ENCODE measurements around the gene RGS7. TPM values are rescaled to one million over a fixed set of nuclear protein-coding genes. Genes with fewer than 3 reads are reported as not detected.
"Not testable (repeated sequence)": the region's sequence is repeated elsewhere in the genome, so short reads cannot be mapped to it uniquely, and the experiment has no call there.

RGS7 gene
- total RNA-seq, 1 donor = not detected

GRCh38 chr1:241145881-241146280, 211.1 kb downstream of the RGS7 start:
- no peak for DNase-seq (ENCODE audit: low read depth in 2 of 3, low spot score in 2 of 3)

GRCh38 chr1:241143765-241144442, 213.1 kb downstream of the RGS7 start:
- DNase-seq (ENCODE audit: low read depth in 2 of 3, low spot score in 2 of 3) = no peak

GRCh38 chr1:241142493-241142892, 214.5 kb downstream of the RGS7 start:
- DNase-seq (ENCODE audit: low read depth in 2 of 3, low spot score in 2 of 3) = no peak

- DNase-seq (ENCODE audit: low read depth in 2 of 3, low spot score in 2 of 3) = not testable (repeated sequence)
These were observed 215.4 kb downstream of the RGS7 start for GRCh38 chr1:241141646-241142045.

GRCh38 chr1:241140670-241141069, 216.3 kb downstream of the RGS7 start:
- no peak for DNase-seq (ENCODE audit: low read depth in 2 of 3, low spot score in 2 of 3)

- DNase-seq (ENCODE audit: low read depth in 2 of 3, low spot score in 2 of 3) = no peak
These were observed 218.0 kb downstream of the RGS7 start for GRCh38 chr1:241139047-241139446.

- DNase-seq (ENCODE audit: low read depth in 2 of 3, low spot score in 2 of 3) = no peak
These were observed 218.8 kb downstream of the RGS7 start for GRCh38 chr1:241138248-241138647.

GRCh38 chr1:241136389-241136788, 220.6 kb downstream of the RGS7 start:
- no peak for DNase-seq (ENCODE audit: low read depth in 2 of 3, low spot score in 2 of 3)

- no peak for DNase-seq (ENCODE audit: low read depth in 2 of 3, low spot score in 2 of 3)
These were observed 225.3 kb downstream of the RGS7 start for GRCh38 chr1:241131636-241132194.

GRCh38 chr1:241130881-241131280, 226.1 kb downstream of the RGS7 start:
- DNase-seq (ENCODE audit: low read depth in 2 of 3, low spot score in 2 of 3) = no peak

- no peak for DNase-seq (ENCODE audit: low read depth in 2 of 3, low spot score in 2 of 3)
These were observed 227.6 kb downstream of the RGS7 start for GRCh38 chr1:241129207-241129960.

GRCh38 chr1:241125286-241125685, 231.7 kb downstream of the RGS7 start:
- DNase-seq (ENCODE audit: low read depth in 2 of 3, low spot score in 2 of 3) = no peak

GRCh38 chr1:241118049-241118448, 239.0 kb downstream of the RGS7 start:
- DNase-seq (ENCODE audit: low read depth in 2 of 3, low spot score in 2 of 3) = no peak

- DNase-seq (ENCODE audit: low read depth in 2 of 3, low spot score in 2 of 3) = no peak
These were observed 241.2 kb downstream of the RGS7 start for GRCh38 chr1:241115784-241116183.

- DNase-seq (ENCODE audit: low read depth in 2 of 3, low spot score in 2 of 3) = no peak
These were observed 242.2 kb downstream of the RGS7 start for GRCh38 chr1:241114699-241115233.

- no peak for DNase-seq (ENCODE audit: low read depth in 2 of 3, low spot score in 2 of 3)
These were observed 243.4 kb downstream of the RGS7 start for GRCh38 chr1:241113557-241113956.

- no peak for DNase-seq (ENCODE audit: low read depth in 2 of 3, low spot score in 2 of 3)
These were observed 248.0 kb downstream of the RGS7 start for GRCh38 chr1:241109039-241109438.

GRCh38 chr1:241105147-241105546, 251.9 kb downstream of the RGS7 start:
- no peak for DNase-seq (ENCODE audit: low read depth in 2 of 3, low spot score in 2 of 3)

GRCh38 chr1:241102664-241103063, 254.3 kb downstream of the RGS7 start:
- DNase-seq (ENCODE audit: low read depth in 2 of 3, low spot score in 2 of 3) = no peak

GRCh38 chr1:241101622-241102021, 255.4 kb downstream of the RGS7 start:
- DNase-seq (ENCODE audit: low read depth in 2 of 3, low spot score in 2 of 3) = no peak

- DNase-seq (ENCODE audit: low read depth in 2 of 3, low spot score in 2 of 3) = no peak
These were observed 259.5 kb downstream of the RGS7 start for GRCh38 chr1:241097479-241097878.

GRCh38 chr1:241096982-241097381, 260.0 kb downstream of the RGS7 start:
- no peak for DNase-seq (ENCODE audit: low read depth in 2 of 3, low spot score in 2 of 3)

All from hematopoietic multipotent progenitor cell (in vitro differentiated cells).